Upper lobe of right lung (tissue), 1 donor: Measurements from ENCODE around the gene ATG2A. TPM values are rescaled to one million over a fixed set of nuclear protein-coding genes. Genes with fewer than 3 reads are reported as not detected.

Experiments
- ATAC-seq: fragments of 200-7000 bp; cut with Tn5 transposase; one replicate; pipeline ENCODE4 v1.9.1; 2020; ENCODE audit warnings: mild to moderate bottlenecking, moderate library complexity
- DNase-seq: peaks from one replicate; pipeline ENCODE4 v3.0.0-alpha.2; 2020
- H3K27ac ChIP-seq: fragments of 200-600 bp; one replicate; pipeline ENCODE4 v1.8.0; 2022
- H3K27me3 ChIP-seq: fragments of 200-600 bp; one replicate; pipeline ENCODE4 v1.8.0; 2022; ENCODE audit warnings: mild to moderate bottlenecking
- H3K36me3 ChIP-seq: fragments of 200-600 bp; one replicate; pipeline ENCODE4 v1.8.0; 2022
- H3K4me1 ChIP-seq: fragments of 200-600 bp; one replicate; pipeline ENCODE4 v1.8.0; 2022
- H3K4me3 ChIP-seq: fragments of 200-600 bp; one replicate; pipeline ENCODE4 v1.8.0; 2022; ENCODE audit warnings: mild to moderate bottlenecking
- H3K9me3 ChIP-seq: fragments of 200-600 bp; one replicate; pipeline ENCODE4 v1.8.0; 2022
- CTCF ChIP-seq: fragments of 200-600 bp; IDR thresholded peaks from one replicate; pipeline ENCODE4 v1.8.0; 2022; ENCODE audit warnings: antibody characterized with exemption
- intact Hi-C: fragments of 100-400 bp; cut with DNase I; formaldehyde crosslinking; loops from one replicate; pipeline ENCODE4 v1.11.0; 2022
- total RNA-seq: library from RNA; stranded (reverse); fragmentation: NEBNext Ultra II Directional; extraction: Animal tissue kit (Norgen Biotek cat#: 25700); gene quantifications from one replicate; pipeline ENCODE4 v1.2.1, GENCODE V29; 2021
- donor health status: DM: no; HTN: yes; CAD: no; lungs with severe emphysema.

The ATG2A gene
- total RNA-seq, 1 donor from 2014 or later, result 23.2 TPM

GRCh38 chr11:64870176-64870892 lies 46.7 kb downstream of the ATG2A start:
- DNase-seq (no peak), ATAC-seq (peak; percentile 46)
- Histone ChIP-seq H3K36me3 (peaks cover 43% of the 10 kb centered on the region), H3K9me3 (no peaks in the 10 kb centered on the region), H3K4me1 (peaks cover 77% of the 10 kb centered on the region), H3K27me3 (no peaks in the 10 kb centered on the region), H3K27ac (peak overlapping the region; percentile 78), H3K4me3 (peak overlapping the region; percentile 10)
- no peak for TF ChIP-seq CTCF
- intact Hi-C loops, result no loop called here

GRCh38 chr11:64869571-64870175 lies 47.3 kb downstream of the ATG2A start:
- no peaks in the 10 kb centered on the region for H3K9me3 ChIP-seq
- H3K27me3 ChIP-seq, result no peaks in the 10 kb centered on the region
- intact Hi-C loops, result no loop called here
- no peak for DNase-seq
- peak overlapping the region; percentile 78 for H3K27ac ChIP-seq
- peak overlapping the region; percentile 10 for H3K4me3 ChIP-seq
- peak; percentile 29 for TF ChIP-seq CTCF
- ATAC-seq, result no peak
- H3K36me3 ChIP-seq, result peaks cover 39% of the 10 kb centered on the region
- H3K4me1 ChIP-seq, result peaks cover 77% of the 10 kb centered on the region

- Histone ChIP-seq H3K4me3 (no peak overlapping the region), H3K4me1 (peaks cover 82% of the 10 kb centered on the region), H3K36me3 (peaks cover 33% of the 10 kb centered on the region), H3K27me3 (no peaks in the 10 kb centered on the region), H3K27ac (peak overlapping the region; percentile 78), H3K9me3 (no peaks in the 10 kb centered on the region)
- no peak for DNase-seq
- TF ChIP-seq CTCF, result no peak
- ATAC-seq, result peak; percentile 56
- intact Hi-C loops, result no loop called here
Observed at GRCh38 chr11:64868904-64869570, 48.0 kb downstream of the ATG2A start.

- DNase-seq, result no peak
- peaks cover 87% of the 10 kb centered on the region for H3K4me1 ChIP-seq
- intact Hi-C loops, result no loop called here
Observed at GRCh38 chr11:64867748-64868462, 49.1 kb downstream of the ATG2A start.

More at GRCh38 chr11:64867748-64868462, 49.1 kb downstream of the ATG2A start:
- H3K27ac ChIP-seq, result peak overlapping the region; percentile 78
- no peak for ATAC-seq
- no peak overlapping the region for H3K4me3 ChIP-seq
- no peaks in the 10 kb centered on the region for H3K9me3 ChIP-seq
- TF ChIP-seq CTCF, result no peak
- peaks cover 23% of the 10 kb centered on the region for H3K36me3 ChIP-seq
- no peaks in the 10 kb centered on the region for H3K27me3 ChIP-seq
